Activated CD4-positive, alpha-beta T cell treated with anti-CD3 and anti-CD28 coated beads, Interleukin-2, Interleukin-6, amounts not matched to agents 100 ng/mL and 50 ng/mL, durations not matched to agents 16 hours and 8 hours (primary cell): ENCODE measurements around the gene FKBP10.

Experiments
- DNase-seq: peaks from one replicate; pipeline ENCODE4 v3.0.0-alpha.2; 2020

The FKBP10 gene

DNA sequence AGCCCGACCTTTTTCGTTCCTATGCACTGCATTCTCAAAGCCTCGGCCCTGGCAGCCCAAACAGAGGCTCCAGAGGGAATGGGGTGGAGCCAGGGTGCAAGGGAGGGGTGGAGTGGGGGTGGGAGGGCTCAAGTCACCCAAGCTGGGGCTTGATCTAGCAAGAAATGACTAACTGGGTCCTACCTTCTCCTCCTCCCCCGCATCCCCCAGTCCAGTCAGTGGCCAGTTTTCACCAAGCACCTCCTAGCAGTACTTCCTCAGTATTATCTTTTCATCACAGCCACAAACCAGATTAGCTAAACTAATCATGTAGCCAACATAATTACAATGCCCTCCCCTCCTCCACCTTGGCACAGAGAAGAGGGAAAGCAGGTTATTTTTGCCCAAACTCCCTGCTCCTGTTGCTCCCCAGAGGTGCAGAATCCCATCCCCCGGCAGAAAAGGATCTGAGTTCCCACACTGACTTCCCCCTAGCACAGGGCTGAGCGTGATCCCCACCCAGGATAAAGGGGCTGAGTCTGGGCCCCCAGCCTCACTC lies 28.5 kb upstream of the FKBP10 start:
- peak; percentile 25 for DNase-seq

DNA sequence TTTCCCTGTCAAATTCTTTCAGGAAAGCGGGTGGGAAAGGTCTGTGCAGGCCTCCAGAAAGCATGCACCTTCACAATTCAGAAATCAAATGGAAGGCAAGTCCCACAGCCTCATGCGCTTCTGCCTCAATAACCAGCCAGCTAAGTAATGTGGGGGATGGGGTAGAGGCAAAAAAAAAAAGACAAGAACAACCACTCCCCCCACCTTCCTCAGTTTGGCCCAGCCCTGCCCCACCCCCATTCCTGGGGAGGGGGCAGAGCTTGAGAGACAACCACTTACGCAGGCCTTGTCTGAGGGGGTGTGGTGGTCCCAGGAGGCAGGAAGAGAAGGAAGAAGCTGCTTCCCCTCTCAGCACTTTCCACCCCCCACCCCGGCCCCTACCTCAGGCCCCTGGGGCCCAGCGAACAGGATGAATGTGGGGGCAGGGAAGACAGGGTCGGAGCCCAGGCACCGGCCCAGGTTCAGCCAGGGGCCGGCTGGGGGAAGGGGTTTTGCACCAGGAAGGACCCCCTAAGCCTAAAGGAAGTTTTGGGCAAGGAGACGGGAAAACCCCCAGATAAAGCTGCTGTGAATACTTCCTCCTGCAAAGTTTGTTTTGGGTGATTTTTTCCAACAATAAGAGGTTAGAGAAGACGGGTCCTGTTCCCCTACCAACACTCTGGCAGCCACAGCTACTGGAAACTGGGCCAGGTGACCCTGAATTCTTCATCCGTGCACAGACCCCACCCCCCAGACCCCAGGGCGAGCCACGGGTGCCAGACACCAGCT lies 27.5 kb upstream of the FKBP10 start:
- no peak for DNase-seq

DNA sequence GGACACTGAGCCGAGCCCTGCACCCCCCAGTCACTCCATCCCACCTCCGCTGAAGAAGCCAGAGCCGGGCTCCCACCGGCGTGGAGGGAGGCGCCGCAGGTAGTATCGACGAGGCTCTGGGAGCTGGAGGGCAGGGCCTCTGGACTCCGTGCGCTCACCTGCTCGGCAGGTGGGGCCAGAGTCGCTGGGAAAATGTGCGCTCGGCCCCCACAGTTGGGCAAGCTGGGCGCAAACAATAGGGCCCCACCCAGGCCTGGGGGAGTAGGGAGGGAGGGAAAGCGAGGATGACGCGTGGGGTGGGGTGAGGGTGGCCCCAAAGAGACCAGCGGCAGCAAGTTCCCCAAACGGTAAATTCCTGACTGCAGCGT lies 27.0 kb upstream of the FKBP10 start:
- DNase-seq: no peak

DNA sequence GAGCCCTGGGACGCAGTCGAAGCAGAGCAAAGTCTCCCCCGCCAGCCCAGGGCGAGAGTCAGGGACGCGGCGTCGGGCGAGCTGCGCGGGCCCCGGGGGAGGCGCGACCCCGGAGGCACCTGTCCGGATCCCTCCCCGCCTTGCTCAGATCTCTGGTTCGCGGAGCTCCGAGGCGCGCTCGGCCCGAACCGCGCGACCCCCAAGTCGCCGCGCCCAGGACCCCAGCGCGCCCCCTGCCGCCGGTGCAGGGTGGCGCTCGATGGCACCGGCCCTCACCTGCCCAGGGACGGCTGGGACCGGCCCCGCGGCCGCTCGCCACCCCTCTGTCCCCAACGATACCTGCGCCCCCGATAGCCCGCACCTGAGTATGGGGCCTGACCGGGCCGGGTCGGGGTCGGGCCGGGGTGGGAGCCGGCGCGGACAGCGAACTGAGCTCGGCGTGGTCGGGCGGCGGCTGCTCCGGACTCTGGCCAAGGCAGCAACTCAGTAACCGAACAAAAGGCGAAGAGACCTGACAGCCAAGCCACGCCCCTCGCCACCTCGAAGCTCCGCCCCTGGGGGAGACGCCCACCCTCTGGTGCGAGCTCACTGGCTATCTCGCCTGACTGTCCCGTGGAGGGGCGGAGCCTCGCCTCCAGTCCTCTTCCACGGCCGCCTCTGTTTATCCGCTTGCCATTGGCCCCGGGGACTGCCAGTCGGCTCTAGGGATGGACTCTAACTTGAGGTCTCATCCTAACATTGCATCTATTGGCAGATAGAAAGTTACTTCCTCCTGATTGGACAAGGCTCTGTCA lies 26.4 kb upstream of the FKBP10 start, which contains the start of gene JUP:
Gene JUP (minus strand): TSS at position 485 of the 794 bp plus-strand sequence. CDS start 14,857 bp downstream, outside the sequence.
- DNase-seq: peak; percentile 92

DNA sequence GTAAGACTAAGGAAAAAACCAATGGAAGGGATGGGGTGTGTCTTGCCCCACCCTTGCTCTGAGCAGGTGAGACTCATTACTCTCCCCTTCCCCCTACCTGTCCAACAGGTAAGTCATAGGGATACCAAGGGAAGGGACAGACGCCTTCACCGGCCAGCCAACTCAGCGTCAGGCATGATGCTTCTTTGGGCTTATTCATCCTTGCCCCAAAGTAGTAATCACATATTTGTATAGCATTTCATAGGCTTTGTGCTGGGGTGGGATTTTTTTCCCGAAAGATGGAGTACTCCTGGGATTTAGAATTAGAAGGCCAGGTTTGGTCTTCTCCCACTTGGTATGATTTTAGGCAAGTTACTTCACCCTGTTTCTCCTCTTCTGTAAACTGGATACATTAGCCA lies 25.8 kb upstream of the FKBP10 start:
- no peak for DNase-seq

DNA sequence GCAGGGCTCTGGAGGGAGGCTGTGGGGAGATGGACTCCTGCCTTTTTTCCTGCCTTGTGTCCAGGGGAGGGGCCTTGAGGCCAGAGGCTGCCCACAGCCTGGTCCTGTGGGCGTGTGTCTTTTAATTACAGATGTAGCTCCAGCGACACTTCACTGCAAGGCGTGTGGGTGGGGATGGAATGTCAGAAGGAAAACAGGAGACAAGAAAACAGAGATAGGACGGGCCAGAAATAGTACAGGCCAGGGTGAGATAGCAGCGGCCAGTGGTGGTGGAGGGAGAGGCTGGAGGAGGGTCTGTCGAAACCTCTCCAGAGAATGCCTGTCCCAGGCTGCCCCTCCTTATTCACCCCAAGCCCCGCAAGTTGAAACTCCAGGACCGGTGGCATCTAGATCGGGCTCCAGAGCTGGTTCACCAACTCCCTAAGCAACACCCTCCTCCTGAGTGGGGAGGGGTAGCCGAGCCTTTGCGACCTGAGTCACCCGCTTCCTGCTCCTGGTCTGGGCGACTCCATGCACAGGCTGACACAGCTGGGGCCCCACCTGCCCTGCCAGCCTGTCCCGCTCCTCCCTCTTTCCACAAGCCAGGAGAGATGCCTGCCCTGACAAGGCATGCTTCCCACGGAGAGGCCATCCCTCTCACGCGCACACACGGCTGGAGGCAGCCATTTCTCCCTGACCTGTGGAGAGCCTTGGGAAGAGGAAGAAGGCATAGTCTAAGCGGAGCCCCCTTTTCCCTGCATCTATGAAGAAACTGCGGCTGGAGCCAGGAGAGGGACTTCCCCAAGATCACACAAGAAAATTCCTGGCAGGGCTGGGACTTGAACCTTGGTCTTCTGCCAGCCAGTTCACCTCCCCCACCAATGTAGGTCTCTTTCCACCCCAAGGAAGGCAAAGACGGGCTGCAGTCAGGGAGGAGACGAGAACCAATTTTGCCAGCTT lies 19.7 kb upstream of the FKBP10 start:
- DNase-seq: no peak

DNA sequence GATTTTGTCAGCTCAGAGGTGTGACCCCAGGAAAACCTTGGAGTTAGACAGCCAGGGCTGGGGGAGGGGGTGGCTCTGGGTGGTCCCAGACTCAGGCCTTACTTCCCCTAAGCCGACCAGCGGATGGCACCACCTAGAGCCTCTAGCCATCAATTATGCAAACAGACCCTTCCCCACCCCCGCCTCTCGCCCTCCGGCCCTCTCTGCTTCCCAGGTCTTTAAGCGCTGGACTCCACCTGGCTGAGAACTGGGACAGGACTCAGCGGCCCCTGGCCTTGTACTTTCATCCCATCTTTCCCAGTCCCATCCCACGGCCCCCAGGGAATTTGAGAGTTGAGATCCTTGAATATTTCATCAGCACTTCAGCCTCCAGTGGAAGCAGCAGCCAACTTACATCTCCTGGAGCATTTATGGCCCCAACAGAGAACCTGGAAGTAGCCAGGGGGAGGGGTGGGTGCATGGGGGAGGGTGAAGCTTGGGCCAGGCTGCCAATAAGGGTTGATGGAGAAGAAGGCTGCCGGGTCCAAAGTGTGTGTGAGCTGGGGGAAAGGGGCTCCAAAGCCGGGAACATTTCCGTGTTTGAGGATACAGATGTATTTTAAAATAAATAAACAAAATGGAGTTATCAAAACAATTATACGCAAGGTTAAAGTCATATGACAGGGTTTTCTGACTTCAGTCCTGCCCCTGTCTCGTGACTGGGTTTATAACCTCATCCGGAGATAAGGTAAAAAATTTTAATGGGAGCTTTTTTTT lies 18.8 kb upstream of the FKBP10 start:
- DNase-seq: no peak

DNA sequence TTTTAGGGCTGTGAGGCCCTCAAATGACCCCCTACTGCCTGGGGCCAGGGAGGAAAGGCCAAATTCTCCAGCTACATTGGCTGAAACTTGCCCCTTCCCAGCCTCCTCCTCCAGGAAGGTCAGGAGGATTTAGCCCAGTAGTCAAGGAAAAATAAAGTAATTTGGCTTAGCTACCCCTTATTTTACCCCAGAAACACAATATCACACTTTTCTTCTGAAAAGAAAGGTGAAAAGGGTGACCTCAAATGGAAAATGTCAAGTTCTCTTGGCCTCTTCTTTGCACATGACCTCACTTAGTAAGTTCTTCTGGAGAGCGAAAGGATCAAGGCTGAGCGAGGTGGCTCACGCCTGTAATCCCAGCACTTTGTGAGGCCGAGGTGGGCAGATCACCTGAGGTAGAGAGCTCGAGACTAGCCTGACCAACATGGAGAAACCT lies 18.2 kb upstream of the FKBP10 start:
- no peak for DNase-seq

DNA sequence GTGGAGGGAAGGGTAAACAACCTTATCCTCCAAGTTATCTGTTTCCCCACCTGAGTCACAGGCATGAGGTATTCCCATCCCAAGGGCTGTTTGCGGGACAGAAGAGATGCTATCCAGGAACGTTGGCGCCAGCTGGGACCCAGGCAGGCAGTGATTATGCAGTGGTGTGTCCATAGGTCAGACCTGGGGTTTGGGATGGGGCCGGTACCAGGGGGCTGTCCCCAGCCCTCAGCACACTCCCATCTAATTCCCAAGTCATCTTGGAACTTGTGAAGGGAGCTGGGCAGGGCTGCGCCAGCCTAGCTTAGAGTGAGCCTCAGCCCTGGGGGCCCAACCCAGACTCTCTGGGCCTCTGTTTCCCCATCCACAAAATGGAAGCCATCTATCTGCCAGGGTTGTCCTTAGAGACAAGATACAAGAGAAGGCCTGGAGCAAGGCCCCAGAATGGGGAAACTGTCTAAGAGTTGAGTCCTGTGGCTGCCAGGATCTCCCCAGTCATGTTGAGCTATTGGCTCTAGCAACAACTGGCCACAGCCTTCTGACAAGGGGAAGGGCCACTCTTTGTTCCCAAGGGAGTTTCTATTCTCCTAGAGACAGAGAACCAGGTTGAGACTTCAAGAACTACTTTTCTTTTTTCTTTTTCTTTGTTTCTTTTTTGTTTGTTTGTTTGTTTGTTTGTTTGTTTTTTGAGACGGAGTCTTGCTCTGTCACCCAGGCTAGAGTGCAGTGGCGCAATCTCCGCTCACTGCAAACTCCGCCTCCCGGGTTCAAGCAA lies 16.5 kb upstream of the FKBP10 start:
- DNase-seq: no peak

DNA sequence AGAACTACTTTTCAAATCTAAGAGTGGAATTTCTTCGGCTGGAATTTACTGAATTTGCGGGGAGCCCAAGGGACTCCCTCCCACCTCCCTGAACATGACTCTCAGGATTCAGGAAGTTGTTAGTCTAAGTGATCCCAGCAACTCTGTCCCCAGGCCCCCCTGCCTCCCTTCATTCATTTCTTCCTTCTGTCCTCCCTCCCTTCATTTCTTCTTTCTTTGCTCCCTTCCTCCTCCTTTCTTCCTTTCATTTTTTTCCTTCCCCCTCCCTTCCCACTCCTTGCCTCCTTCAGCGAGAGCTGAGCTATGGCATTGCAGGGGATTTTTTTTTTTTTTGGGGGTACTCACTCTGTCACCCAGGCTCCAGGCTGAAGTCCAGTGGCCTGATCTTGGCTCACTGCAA lies 15.4 kb upstream of the FKBP10 start:
- DNase-seq: no peak

DNA sequence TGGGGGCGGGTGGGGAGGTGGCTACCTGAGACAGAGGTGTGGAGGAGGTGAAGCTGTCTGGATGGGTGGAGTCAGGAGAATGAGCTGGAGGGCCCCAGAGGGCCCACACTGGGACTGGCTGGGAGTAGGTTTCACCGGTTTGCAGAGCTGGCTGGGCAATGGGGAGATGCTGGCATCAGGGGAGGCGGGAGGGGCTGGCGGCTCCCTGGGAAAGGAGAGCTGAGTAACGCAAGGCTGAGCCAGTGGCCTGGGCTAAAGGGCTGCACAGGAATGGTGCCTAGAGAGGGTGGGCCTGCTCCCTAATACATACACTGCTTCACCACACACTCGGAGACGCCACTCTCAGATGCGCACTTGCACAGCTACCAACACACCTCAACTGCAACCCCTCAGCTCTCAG lies 13.4 kb upstream of the FKBP10 start:
- no peak for DNase-seq

DNA sequence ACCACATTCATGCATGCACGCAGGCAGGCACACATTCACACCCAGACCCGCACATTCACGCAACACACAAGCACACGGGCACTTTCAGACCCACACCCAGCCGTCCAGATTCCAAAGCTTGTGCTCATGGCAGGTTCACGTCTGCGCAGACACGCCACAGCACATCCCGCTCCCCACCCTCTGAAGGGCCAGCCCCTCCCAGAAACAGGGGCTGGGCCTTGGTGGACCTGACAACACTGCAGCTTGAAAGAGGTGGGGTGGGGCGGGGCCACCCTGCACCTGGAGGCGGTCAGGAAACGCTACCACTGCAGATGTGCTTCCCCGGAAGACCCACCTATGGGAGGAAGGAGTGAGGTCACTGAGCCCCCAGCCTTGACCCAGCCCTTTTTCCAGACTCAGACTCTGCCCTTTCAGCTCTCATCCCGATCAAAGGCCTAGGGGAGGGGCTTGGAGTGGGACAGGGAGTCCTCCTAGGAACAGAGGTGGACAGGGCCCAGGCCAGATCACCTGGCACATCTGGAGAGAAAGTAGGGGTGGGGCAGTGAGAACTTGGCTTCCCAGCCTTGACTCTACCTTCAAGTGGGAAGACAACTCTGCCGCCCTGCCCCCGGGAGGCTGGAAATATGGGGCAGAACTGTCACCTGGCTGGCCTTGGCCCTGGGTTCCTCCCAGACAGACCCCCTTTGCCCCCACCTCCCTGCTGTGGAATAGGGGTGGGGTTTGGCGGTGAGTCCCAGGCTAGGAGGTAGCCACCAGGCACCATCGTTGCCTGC lies 12.0 kb upstream of the FKBP10 start:
- DNase-seq: no peak

DNA sequence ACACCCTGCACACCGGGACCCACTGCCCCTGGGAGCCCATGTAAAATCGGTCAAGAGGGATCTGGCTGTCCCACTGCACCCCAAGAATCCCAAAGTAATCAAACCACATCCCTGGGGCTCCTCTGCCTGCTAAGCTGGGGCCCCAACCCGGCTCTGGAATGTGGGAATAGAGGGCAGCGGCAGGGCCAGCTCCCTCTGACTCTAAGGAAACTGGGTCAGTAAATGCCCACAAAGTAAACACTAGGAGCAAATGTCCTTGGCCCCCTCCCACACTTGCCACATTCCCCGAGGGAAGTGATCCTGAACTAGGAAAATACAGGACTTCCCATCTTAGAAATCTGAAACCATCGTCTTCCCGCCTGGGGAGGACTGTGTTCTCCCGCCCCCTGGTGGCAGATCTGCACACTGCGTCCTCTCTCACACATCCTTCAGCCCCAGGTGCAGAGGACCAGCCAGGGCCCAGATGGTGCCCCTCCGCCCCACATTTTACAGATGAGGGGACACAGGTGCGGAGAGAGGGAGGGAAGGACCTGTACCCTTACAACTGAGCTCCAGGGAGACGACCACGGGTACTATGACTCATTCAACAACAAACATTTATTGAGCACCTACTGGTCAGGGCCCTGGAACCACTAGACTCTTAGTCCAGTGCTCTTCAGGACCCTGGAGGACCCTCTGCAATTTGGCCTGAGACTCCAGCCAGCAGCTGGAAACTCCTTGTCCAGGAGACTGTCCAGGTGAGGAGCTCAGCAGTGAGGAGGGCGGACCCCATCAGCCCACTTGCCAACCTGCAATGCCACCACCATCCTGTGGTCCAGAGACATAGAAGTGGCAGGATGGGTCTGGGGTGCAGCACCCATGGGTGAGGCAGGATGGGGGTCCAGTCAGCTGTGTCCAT lies 11.2 kb upstream of the FKBP10 start:
- peak; percentile 81 for DNase-seq

DNA sequence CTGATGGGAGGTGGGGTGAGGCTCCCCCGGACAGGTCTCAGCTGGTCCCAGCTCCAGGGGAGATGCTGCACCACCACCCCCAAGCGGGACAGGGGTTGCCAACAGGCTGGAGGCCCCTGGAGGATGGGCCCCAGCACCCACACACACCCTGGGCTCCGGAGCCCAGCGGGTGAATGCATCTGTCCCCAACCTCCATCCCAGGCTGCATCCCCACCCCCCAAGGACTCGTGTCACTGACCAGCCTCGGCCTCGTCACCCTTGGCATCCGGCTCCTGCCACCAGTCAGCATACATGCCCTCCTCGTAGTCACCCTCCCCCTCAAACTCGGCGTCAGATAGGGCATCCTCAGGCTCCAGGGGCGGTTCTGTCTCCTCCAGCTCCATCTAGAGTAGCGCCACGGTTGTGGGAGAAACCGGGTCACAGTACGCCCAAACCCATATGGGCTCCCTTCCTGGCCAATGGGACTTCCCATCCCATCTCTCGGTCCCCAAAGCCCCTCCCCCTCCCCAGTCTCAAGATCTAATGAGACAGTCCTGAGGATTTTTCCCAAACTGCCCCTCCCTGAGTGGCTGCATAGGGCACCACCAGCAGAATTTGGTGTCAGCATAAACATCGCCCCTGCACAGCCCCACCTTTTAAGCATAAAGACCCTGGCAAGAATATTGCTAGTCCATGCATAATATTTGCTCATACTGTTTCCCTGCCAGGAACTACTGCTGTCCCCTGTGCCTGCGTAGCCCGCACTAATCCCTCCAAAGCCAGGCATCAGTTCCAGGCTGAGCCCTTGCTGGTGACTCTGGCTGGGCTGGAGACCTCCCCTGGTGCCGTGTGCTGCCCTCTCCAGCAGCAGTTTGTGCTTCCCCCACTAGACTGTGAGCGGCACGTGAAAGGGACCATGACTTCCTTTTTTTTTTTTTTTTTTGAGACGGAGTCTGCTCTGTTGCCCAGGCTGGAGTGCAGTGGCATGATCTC lies 9.5 kb upstream of the FKBP10 start:
- no peak for DNase-seq

DNA sequence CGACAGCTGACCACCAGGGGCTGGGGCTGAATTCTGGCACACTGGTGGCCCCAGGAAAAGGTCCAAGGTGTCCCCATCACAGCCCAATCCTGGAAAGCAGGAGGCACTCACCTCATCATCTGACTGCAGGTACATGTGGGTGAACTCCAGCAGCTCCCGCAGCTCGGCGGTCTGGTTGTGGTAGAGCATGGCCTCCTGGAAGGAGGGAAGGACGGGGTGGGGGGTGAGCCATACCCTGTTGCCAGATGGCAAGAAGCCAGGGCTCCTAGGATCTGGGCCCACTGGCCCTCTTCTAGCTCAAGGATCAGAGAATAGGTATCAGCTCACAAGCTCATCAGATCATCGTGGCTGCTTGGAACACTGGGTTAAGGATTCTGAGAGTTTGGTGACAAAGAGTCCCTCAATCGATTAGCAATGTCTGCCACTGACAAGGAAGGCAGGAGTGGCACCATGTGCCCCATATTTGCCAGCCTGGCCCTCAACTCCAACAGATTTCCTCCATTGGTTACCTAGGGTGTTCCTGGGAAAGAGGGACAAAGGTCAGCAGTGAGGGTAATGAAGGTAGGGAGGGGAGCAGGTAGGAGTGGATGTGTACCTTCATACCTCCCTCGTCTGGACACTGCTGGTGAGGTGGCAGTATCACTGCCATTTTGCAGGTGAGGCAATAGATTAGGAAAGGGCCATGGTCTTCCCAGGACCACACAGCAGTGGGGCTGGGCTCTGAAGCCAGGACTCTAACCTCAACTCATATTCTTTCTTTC lies 5.9 kb upstream of the FKBP10 start:
- DNase-seq: no peak

DNA sequence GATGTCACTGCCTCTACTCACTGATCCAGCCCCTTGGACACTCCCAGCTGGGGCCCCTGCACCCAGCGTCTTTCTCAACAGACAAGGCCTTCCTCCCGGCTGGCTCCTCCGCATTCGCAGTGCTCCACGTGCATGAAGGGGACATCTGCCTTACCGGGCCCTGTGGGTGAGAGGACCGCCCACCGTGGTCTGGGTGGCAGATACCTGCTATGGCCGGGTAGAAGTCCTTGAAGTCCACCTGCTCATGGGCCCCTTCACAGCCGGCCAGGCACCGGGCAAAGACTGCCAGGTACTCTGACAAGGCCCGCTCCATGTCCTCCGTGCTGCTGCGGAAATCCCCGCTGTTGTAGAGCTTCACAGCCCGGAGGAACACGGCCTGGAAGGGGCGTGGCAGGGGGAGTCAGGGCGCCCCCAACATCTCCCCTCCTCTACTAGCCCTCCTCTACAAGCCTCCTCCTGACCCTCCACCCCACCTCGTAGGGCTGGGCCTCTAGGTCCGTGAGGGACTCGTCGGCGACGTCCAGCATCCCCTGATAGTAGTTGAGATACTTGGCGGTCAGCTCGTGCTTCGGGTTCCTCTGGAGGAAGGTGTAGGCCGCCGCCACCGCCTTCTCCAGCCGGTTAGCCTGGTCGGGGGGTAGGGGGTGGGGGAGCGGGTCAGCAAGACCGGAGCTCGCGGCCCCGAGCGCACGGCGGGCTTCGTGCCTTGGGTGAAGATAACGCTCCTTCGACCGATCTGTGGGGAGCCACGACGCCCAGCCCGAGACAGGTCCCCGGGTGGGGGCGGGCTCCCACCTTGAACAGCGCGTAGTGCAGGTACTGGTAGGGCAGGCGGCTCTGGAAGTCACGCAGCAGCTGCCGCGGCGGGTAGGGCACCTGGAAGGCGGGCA lies 1.9 kb upstream of the FKBP10 start:
- no peak for DNase-seq
